Stimulated activated CD8-positive, alpha-beta memory T cell treated with anti-CD3 and anti-CD28 coated beads, Interleukin-4, amount 100 ng/mL, for 4 hours (primary cell): Measurements from ENCODE around the gene KPNA1.

Experiments
- DNase-seq, 2 donors: peaks; one replicate each; pipeline ENCODE4 v3.0.0-alpha.2; 2020; ENCODE audit warnings: low read depth in 2 of 2, low spot score in 1 of 2

Gene KPNA1

DNA sequence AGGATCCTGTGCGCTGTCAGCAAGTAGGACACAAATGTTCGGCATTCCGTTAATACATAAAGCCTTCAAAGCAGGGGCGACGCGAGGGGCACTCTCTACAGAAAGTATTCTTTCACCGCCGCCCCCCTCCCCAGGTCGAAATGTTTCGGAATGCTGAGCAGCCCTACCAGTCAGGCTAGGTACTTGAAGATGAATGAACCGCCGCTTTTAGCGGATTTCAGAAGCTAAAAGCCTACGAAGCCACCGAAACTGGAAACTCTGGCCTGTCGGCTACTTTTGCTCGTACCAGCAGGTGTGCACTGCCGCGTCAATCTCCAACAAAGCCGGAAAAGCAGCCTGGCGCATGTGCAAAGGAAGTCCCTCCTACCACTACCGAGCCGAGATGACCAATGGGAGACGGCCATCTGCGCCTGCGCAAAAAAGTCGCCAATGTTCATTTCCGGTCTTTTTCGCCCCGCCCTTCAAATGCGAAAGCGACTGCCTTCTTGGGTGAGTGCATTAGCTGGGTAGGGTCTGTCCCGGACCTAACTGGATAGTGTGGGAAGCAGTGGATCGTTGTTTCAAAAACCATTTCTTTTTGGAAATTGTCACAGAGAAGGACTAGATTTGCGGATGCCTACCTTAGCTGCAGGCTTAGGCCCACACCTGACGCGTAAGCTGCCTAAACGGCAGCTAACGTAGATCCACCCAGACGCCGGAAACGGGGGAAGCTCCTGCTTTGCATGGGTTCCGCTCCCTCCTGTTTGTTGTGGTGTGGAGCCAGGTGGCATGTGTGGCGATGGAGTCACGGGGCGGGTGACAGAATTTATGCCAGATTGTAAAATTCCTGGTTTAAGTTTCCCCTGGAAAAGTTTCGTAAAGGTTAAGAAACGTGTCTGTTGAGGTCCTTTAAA, 98.7 kb downstream of the KPNA1 start, which contains the start of gene WDR5B:
TSS of gene WDR5B (minus strand) at position 301 of the 893 bp plus-strand sequence. CDS start 534 bp downstream, outside the sequence.
- DNase-seq, result peak; percentile 95 to 99

DNA sequence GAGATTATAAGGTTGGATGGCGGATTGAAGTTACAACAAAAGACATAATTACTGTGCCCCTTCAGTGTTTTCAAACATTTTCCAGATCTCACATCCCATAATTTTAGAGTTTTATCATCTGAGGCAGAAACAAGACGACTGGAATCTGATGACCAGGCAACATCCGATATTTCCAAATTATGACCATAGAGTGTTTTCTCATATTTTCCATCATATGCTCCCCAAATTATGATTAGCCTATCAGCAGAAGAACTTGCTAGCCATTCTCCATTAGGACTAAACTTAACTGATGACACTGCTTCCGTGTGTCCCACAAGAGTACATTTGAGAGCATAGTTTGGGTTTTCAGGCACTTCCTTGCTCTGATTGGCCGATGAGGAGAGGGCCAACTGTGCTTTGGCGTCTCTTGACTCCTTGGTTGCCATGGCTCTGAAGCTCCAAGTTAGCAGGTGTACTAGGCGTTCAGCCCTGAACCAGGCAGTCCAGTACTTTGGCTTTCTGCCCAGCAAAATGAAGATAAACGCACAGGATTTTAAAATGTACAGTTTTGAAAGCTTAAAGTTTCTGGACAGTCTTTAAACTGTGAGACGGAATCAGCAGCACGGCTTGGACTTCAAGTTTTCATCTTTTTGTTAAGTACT, 99.5 kb downstream of the KPNA1 start:
- no peak for DNase-seq

DNA sequence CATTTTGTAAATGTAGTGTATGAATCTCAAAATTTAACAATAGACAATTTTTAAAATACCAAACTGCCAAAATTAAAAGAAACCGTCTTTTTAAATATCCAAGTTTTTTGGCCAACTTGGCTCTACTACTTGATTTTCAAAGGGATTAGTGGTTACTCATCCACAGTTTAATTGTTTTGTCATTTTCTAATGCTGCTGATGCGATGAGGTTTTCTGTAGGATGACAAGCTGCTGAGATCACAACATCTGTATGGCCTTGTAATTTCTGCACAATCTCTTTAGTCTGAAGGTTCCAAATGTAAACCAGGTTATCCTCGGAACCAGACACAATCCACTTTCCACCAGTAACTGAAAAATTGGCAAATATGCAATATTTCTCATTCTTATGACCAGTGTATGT, 100.3 kb downstream of the KPNA1 start:
- DNase-seq, result no peak

DNA sequence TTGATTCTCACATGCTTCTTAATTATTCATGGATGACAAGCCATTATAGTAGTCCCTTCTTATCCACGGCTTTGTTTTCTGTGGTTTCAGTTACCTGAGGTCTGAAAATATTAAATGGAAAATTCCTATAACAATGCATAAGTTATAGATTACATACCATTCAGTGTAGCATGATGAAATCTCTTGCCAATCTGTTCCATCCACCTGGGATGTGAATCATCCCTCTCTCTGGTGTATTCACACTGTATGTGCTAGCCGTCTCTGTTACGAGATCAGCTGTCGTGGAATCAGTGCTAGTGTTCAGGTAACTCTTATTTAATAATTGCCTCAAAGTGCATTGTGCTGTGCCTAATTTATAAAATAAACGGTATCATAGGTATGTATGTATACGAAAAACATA, 104.1 kb downstream of the KPNA1 start:
- DNase-seq, result no peak

DNA sequence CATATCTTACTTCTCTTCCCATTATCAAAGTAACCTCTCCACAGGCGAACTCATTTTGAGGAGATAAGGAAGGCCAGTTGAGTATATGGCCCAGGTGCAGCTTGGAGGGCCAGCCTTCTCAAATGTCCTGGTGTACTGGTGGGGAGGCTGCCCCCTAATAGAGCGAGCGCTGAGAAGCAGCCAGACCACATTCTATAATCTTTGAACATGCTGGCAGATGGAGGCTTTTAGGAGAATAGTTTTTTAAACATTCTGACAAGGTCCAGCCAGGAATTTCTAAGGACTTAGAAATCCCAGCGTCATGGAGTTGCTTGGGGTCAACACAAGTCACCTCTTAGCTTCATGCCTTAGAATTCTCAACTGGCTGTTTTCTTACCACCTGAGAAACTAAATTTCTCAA, 104.6 kb downstream of the KPNA1 start:
- DNase-seq, result no peak

DNA sequence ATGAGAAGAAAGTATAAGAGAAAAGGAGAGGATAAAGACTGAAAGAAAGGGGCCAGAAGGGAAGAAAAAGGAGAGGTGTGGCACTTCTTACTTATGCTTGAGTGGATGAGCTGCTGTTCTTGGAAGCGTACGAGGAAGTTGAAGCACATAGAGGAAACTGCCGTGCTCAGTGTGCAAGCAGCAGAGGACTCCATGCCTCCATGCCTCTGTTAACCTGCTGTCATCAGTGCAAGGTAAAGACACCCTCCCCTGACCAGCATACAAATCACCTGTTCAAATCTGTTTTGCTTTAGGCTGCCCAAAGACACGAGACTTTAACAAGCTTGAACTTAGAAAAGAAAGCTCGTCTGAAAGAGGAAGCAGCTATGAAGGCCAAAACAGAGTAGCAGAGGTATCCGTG, 105.3 kb downstream of the KPNA1 start:
- DNase-seq, result no peak

DNA sequence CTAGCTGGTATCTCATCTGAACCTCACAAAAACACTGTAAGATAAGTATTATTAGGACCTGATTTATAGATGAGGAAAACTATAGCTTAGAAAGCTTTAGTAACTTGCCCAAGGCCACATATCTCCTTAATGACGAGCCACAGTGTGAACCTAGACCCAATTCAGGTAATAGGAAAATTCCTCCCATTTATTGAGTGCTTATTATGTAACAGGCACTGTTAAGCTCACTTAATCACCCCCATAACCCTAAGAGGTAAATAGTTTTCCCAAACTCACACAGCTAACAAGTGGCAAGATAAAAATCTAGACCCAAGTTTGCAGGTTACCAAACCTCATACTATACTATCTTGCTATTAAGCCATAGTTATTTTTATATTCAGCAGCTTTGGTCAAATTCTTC, 106.8 kb downstream of the KPNA1 start:
- DNase-seq, result no peak

DNA sequence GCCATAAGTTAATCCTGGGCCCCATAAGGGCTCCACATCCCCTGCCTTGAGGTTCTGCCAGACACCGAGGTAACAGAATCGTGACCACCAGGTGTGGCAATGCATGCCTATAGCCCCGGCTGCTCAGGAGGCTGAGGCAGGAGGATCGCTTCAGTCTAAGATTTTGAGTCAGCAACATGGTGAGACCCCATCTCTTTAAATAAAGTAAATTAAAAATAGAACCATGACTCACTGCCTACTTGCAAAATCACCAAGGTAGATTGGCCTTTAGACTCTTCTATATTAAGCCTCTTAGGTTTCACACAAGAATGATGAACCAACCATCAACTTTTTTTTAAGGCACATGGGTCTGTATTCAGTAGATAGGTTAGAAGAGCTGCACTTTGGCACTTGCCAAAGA, 108.5 kb downstream of the KPNA1 start:
- no peak for DNase-seq

DNA sequence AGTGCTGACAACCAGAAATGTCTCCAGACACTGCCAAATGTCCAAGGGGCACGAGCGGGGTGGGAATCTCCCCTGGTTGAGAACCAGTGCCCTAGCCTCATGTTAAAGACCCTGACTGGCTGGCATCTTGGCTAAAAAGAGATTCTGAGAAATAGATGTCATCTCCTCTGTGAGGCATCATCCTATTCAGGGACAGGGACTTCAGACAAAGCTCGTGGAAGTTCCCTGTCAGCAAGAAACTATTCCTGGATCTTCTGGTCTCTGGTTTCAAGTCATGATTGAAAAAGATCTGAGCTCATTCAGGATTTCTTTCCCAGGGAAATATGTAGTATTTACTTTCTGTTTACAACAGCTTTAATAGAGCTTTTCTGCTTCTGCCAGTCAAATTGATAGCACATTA, 109.7 kb downstream of the KPNA1 start:
- no peak for DNase-seq

DNA sequence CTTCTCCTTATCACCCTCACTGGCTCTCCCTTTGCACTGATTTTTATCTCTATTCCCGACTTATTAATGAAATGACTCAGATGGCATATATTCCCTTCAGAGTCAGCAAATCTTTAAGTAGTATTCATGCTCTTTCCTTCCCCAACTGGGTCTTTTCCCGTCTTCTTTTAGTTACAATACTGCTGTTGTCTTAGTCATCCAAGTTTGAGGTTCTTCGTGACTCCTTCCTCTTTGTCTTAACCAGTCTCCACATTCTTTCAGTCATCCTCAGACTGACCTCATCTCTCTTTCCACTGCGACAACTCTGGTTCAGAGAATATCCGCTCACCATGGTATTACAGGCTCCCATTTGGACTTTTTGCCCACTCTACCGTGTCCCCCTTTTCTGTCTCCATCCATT, 111.2 kb downstream of the KPNA1 start:
- DNase-seq, result no peak

DNA sequence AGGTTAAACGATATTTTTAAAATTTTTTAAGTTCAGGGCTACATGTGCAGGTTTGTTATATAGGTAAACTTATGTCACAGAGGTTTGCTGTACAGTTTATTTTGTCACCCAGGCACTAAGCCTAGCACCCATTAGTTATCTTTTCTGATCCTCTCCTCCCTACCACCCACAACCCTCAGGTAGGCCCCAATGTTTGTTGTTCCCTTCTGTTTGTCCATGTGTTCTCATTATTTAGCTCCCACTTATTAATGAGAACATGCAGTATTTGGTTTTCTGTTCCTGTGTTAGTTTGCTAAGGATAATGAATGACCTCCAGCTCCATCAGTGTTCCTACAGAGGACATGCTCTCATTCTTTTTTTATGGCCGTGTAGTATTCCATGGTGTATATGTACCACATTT, 115.8 kb downstream of the KPNA1 start:
- DNase-seq, result no peak

DNA sequence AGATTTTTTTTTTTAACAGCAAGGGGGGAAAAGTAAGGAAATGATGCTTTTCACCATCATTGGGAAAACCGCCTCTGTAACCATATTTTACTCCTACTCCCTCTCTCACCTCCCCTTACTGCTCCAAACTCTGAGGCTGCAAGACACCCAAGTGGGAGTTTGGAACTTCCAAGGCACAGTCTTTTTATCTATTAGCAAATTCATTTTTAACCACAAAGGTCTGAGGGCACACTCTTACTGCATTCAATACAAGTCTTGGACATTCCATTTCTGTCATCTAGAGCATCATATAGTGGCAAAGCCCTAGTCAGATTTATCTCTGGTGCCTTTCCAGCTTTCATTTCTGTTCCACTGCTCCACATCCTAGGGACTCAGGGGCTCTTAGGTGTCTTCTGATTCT, 117.5 kb downstream of the KPNA1 start:
- no peak for DNase-seq

DNA sequence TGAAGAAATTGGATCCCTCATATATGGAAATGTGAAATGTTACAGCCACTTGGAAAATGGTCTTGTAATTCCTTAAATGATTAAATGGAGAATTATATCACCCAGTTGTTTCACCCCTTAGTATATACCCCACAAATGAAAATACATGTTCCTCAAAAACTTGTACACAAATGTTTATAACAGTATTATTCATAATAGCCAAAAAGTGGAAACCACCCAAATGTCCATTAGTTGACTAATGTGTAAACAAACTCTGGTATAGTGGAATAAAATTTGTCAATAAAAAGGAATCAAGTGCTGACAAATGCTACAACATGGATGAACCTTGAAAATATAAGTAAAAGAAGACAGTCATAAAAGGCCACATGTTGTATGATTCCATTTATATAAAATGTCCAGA, 118.2 kb downstream of the KPNA1 start:
- DNase-seq, result no peak

DNA sequence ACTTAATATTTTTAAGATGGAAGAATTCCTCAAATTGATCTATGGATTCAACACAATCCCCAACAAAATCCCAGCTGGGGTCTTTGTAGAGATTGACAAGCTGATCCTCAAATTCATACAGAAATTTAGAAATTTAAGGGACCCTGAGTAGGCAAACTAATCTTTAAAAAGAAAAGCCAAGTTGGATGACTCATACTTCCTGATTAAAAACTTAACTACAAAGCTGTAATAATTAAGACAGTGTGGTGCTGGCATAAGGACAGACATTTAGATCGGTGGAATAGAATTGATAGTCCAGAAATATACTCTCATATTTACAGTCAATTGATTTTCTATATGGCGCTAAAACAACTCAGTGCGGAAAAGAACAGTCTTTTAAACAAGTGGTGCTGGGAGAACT, 119.2 kb downstream of the KPNA1 start:
- DNase-seq, result no peak

DNA sequence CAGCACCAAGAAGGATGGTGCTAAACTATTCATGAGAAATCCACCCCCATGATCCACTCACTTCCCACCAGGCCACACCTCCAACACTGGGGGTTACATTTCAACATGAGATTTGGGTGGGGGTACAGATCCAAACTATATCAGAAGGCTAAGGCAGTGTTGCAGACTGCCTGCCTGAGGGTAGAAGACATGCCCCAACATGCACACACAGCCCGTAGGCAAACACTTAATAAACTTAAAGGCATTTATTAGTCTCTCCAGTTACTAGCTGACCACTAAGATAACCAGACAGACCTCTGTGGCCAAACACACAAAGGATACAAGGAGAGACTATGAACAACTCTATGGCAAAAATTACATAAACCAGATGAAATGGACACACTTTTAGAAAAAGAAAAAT, 120.6 kb downstream of the KPNA1 start:
- DNase-seq, result no peak

DNA sequence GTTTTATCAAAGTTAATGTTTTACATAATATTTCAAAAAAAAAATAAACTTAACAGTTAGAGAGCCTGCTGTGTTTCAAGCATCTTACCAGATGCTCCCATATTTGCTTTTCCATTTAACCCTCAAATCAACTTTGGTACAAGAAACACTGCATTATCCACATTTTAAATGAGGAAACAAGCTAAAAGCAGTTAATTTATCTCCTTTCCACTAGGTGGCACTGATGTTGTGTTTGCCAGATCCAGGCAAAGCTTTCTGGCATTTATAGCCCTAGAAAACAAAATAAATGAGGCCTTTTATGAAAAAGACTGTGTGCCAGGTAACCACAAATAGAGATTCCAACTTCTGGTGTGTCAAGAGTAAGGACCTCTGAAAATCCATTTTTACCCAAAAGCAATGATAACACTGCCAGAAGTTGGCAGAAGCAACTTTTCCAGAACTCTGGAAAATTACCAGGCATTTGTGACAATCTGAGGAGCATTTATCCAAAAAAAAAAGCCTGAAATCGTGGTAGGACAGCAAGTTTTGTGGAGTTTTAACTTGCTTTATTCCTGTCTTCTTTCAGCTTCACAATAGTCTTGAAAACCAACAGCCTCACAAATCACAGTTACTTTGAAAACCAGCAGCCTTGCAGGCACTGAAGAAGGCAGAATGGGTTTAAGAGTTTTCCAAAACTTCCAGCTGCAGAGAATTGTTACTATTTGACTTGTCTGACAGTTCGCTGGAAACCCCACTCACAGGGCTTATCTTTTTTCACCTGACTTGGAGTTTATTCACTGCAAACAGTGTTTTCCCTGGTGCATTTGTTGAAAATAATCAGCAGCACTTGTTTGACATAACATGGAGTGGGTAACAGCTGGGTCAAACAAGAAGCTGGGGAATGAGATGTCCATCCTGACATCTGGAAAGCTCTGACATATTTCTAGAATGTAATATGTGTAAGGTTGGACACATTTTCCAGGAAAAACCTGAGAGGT, 121.6 kb downstream of the KPNA1 start:
- DNase-seq, result no peak

DNA sequence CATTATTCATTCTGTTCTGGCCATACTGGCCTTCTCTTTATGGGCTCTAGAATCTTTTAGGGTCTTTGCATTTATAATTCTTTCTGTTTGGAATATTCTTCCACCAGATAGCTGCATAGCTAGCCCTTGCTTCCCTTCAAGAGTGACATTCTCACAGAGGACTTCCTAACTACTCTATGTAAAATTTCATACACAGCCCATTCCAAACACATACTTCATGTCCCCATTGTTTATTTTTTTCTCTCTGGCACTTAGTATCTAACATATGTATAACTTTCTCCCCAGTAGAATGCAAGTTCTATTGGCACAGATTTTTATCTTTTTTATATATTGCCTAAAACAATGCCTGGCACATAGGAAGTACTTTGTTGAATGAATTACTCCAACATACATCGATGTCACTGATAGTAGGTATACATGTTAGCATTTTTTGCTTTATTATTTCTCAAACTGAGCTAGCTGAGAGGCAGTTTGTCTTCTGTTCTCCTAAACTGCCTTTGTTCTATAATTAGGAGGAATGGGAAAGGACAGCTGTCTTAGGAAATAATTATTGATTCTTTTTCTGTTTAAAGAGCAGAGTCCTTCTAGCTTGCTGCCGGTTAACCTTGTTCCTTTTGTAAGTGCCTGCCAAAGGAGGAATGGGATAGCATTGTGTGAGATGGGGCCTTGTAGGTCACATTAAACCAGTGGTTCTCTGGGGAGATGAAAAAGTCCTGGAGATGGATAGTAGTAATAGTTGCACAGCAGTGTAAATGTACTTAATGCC, 122.9 kb downstream of the KPNA1 start:
- DNase-seq, result no peak

DNA sequence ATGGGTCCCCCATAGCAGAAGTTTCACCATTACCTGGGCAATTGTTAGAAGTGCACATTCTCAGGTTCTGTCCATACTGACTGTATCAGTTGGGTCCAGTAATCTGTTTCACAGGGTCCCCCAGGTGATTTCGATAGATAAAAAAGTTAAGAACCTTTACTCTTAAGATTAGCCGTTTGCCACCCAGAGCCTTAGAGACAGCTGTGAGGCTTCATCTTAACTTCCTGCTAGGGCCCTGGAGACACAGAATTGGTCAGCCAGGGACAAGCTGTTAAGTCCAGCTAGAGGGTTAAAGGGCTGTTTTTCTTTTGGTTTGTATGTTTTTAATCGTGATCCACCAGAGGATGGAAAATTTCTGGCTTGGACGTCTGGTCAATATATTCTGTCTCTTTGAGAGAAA, 124.1 kb downstream of the KPNA1 start:
- no peak for DNase-seq

DNA sequence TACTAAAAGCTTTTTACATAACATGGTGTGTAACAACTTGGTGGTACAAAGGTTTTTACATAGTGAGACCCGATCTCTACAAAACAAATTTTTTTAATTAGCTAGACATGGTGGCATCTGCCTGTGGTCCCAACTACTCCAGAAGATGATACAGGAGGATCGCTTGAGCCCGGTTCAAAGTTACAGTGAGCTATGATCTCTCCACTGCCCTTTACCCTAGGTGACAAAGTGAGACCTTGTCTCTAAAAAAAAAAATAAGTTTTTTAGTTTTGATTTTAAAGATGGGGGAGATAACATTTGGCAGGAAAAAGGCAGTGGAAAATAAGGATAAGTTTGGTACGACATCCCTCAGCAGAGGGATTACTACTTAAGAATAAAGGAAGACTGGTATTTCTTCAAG, 124.8 kb downstream of the KPNA1 start:
- no peak for DNase-seq

DNA sequence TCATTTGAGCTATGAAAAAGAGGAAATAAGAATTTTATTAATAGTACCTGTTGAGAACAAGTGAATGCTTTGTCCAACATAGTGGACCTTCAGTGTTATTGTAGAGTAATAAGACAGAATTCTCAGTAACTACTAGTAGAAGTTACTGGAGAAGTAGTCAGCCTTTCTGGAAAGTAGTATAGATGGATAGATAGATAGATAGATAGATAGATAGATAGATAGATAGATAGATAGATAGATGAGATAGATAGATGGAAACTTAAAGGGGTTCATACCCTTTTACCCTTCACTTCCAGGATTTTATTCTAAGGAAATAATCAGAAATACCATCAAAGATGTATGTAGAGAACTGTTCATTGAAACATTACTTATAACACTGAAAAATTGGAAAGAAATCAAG, 125.5 kb downstream of the KPNA1 start:
- no peak for DNase-seq

DNA sequence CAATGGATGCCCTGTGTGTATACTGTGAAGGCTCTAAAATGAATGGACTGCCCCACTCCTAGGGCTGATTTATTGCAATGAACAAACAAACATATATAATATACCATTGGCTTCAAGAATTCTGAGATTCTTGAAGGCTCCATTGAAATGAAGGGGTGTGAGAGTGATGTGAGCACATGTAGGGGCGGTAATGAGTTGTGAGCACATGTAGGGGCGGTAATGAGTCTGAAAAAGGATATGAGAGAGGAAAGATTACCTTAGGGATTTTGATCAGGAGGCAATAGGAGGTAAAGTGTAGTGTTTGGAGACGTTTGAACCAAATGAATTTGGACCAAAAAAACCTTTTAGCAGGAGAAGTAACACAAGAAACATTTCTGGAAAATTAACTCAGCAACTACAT, 127.0 kb downstream of the KPNA1 start:
- no peak for DNase-seq
